NCI-H2196 (cell line): ENCODE results near the gene CLDN34.
A peak's percentile ranks its signal among the peaks of the same experiment; 100 is the strongest.

Experiments
- DNase-seq: peaks from one replicate; lab custom pipeline; 2025; ENCODE audit not compliant: unreplicated experiment; lab: John Stamatoyannopoulos, UW

The CLDN34 gene

DNA sequence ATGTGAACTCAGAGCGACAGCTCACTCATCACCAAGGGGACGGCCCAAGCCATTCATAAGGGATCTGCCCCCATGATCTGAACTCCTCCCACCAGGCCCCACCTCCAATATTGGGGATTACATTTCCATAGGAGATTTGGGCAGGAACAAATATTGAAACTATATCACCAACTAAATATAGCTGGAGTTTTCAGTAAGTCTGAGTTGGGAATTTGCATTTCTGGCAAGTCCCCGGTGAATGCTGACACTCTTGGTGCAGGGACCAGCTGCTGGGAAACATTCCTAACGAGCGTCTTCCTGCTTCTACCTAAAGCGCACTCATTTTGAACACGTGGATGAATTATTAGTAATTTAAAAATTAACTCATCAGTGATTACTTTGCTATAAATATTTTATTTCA, 13.2 kb downstream of the CLDN34 start:
- DNase-seq = no peak

GRCh38 chrX:9980927-9981326, 13.8 kb downstream of the CLDN34 start:
- no peak for DNase-seq

DNA sequence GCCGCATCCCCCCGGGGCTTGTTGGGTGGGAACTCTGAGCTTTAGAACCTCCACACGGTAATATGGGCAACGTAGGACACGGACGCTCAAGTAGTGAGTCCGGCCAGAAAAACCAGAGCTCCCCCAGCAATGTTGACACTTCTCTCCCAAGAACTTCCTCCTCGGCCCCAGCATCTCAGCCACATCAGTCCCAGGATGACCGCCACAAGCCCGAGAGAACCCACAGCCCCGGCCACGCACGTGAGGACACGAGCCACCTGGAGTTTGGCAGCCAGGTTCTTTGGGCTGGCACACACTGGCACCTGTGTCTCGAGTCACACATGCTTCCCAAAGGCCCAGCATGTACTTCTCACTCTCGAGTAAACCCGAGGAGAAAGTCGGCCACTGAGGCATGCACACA, 16.3 kb downstream of the CLDN34 start:
- DNase-seq = no peak

DNA sequence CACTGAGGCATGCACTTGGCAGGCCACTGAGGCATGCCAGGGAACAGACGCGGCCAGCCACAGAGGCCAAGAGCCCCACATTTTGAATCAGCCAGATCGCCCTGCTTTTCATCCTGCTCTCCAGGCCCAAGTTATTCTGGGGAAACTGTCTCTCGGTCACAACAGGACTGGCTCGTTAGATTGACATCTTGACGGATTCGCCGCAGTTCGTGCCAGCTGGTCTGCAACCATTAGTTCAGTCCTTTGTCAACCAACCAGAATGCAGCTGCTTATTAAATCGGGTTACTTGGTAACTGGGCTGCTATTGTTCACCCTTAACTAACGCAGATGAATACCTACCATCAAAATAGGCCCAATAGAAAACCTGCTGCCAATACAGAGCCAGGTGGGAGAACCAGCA, 16.7 kb downstream of the CLDN34 start:
- DNase-seq = no peak

- DNase-seq = no peak
Measured at GRCh38 chrX:9988762-9989161, 21.6 kb downstream of the CLDN34 start.

- no peak for DNase-seq
Measured at GRCh38 chrX:9992061-9992460, 24.9 kb downstream of the CLDN34 start.

- DNase-seq = no peak
Measured at GRCh38 chrX:9992724-9993123, 25.6 kb downstream of the CLDN34 start.

DNA sequence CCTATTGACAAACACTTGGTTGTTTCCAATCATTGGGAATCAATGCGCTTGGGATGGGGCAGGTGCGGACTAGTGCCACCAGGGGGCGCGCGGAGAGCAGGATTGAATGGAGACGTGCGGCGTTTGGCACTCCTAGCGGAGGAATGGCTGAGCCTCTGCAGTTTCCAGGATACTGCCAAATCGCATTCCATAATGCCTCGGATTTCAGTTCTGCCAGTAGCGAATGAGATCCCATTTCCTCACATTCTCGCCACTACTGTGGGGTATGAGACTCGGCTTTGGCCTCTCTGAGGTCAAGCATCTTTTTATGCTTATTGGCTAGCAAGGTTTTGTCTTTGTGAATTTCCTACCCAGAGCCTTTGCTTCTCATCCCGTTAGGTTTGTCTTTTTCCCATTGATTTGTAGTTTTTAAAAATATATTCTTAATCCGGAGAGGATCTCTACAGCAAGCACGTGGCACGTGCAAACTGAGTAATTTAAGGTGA, 28.7 kb downstream of the CLDN34 start:
- DNase-seq = peak; percentile 59

GRCh38 chrX:9997041-9997440, 29.9 kb downstream of the CLDN34 start:
- no peak for DNase-seq

- DNase-seq = no peak
Measured at GRCh38 chrX:9997524-9997923, 30.4 kb downstream of the CLDN34 start.

DNA sequence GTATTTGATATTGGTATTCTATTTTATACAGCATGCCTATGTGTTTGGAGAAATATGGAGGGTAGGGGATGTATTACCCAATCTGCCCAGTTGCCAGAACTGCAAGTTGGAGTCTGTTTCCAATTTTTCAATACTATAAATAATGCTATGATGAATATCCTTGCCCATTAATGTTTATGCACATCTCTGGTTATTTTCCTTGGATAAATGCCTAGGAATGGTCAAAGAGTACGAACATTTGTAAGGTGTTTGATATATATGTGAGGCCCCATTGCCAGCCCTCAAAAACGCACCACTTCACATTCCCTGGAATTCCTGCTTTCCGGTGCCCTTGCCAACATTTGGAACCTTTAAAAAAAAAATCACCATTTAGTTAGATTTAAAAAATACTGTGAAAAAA, 34.3 kb downstream of the CLDN34 start:
- no peak for DNase-seq

DNA sequence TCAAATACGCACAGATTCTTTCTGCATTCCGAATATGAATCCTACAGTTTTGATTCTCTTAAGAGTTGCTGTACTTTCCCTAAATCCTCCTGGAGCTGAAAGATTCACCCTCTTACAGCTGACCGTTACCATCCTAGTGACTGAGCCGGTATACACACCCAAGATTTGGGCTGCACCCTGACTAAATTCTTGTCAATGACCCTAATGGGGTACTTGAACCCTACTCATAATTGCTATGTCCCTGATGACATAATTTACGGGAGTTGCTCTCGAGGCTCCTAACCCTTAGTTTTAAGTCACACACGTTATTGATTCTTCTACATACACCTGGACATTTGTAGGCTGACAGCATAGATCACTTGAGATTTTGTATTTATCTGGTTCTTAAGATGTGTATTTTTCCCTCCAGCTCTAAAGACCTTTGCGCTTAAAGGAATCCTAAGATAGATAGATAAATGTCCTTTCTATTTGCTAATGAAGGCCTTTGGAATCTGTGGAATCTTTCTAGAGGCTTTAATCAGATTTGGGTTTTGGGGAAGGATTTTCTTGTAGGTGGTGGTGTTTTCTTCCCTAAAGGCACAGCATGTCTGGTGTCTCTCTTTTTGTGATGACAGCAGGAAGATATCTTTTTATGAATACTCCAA, 37.8 kb downstream of the CLDN34 start:
- DNase-seq = no peak

GRCh38 chrX:10006086-10006485, 38.9 kb downstream of the CLDN34 start:
- DNase-seq = no peak

- DNase-seq = no peak
Measured at GRCh38 chrX:10006770-10007169, 39.6 kb downstream of the CLDN34 start.

GRCh38 chrX:10007621-10008020, 40.5 kb downstream of the CLDN34 start:
- no peak for DNase-seq

DNA sequence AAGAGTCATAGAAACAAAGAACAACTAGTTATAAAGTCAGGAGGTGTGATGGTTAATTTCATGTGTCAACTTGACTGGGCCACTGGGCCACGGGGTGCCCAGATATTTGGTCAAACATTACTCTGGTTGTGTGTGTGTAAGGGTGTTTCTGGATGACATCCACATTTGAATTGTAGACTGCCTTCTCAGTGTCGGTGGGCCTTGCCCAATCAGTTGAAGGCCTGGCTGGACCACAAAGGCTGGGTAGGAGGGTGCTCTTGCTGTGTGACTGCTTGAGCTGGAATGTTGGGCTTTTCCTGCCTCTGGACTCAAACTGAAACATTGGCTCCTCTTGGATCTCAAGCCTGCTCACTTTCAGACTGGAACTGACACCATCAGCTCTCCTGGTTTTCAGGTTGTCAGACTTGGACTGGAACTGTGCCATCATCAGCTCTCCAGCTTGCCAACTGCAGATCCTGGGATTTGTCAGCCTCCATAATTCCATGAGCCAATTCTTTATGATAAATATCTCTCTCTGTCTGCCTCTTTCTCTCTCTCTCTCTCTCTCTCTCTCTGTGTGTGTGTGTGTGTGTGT, 41.4 kb downstream of the CLDN34 start:
- DNase-seq = no peak

GRCh38 chrX:10009741-10010140, 42.6 kb downstream of the CLDN34 start:
- no peak for DNase-seq

DNA sequence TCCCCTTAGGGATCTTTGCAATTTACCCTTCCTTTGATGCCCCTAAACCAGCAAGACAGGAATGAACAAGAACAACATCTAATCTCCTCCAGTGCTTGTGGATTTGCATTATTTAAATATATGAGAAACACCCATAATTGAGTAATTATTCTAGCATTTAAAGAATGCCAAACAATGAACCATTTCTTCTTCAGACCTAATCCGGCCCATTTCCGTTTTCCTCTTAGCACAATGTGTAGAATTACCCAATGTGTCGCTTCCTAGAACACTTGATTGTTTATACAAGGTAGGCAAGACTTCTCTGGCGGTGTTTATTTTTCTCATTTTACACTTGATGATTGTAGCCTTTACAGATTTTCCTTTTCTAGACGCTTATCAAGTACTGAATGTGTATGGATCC, 43.5 kb downstream of the CLDN34 start:
- no peak for DNase-seq

- no peak for DNase-seq
Measured at GRCh38 chrX:10011261-10011931, 44.2 kb downstream of the CLDN34 start.

- no peak for DNase-seq
Measured at GRCh38 chrX:10011991-10012390, 44.8 kb downstream of the CLDN34 start.

DNA sequence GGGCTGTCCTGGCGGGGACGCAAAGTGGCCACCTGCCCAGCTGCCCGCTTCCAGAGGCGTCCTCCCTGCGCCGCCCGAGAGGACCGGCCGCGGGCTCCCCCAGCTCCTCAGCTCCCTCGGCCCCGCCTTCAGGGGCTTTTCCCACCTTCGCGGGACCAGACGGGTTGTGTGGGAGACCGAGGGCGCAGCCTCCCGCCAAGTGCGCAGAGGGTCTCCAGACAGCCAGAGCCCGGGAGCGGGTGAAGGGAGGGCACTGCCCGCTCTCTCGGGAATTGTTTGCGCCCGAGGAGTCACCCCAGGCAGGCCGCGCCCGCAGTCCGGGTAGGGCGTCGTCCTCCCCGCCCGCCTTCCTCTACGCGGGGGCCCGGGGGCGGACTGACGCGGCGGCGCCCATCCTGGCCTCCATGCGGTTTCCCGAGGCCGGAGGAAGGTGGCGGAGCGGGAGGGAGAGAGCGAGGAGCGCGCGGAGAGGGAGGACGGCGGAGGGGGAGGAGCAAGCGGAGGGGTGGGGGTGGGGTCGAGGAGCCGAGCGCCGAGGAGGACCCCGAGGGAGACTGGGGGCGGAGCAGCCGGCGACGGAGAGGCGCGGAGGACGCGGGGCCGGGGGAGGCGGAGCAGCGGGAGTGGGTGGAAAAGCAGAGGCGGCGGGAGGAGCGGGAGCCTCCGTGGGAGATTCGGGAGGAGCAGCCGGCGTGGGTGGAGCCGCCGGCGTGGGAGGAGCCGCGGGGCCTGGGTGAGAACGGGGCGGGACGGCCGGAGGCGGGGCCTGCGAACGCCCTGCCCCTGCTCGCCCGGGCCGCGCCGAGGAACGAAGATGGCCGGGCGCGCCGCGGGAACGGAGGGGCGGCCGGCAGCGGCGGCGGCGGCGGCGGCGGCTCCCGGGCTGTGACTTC, 47.5 kb downstream of the CLDN34 start:
- peak; percentile 75 for DNase-seq

DNA sequence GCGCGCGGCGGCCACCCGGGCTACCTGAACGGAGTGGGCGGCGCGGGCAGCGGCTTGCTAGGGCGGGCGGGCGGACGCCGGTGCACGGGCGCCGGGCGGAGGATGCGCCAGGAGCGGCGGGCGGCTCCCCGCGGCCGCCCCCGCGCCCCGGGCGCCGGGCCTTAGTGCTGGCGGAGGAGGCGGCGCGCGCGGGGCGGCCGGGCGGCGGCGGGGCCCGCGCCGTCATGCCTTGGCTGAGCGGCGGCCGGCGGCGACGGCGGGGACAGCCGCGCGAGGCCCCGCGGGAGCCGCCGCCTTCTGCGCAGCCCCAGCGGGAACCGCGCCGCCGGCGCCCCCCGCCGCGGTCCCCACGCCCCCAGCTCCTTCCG, 48.2 kb downstream of the CLDN34 start:
- no peak for DNase-seq
